H1 (cell line): ENCODE results near the gene SPATA33.
"Not testable (repeated sequence)": the region's sequence is repeated elsewhere in the genome, so short reads cannot be mapped to it uniquely, and the experiment has no call there.

Experiments
- ATF3 ChIP-seq: IDR thresholded peaks from 2 replicates; pipeline ENCODE4 v1.6.1; 2011; ENCODE audit warnings: low read depth, mild to moderate bottlenecking, low read length; ENCODE audit not compliant: insufficient read depth
- CEBPB ChIP-seq: IDR thresholded peaks from 2 replicates; pipeline ENCODE4 v1.6.1; 2012; ENCODE audit warnings: low read depth, low read length
- CHD1 ChIP-seq: IDR thresholded peaks from 2 replicates; pipeline ENCODE4 v1.6.1; 2012; ENCODE audit warnings: low read depth, low read length, improper control_type of control experiment
- CREB1 ChIP-seq: IDR thresholded peaks from 2 replicates; pipeline ENCODE4 v1.6.1; 2012; ENCODE audit warnings: inconsistent platforms
- CTCF ChIP-seq, 3 experiments: IDR thresholded peaks; 1 replicate in 2 of 3; 2 replicates in 1 of 3; pipeline versions ENCODE4 v1.5.1 to v1.6.1; 2011; ENCODE audit warnings: low read length in 3 of 3, mild to moderate bottlenecking in 3 of 3, inconsistent platforms in 2 of 3, low read depth in 1 of 3, moderate library complexity in 1 of 3; ENCODE audit not compliant: insufficient read depth in 1 of 3; ENCODE audit errors: control extremely low read depth in 1 of 3
- EZH2 ChIP-seq: fragments of 200-600 bp; sonication (generic); IDR thresholded peaks from 2 replicates; pipeline ENCODE4 v1.7.1; 2012; ENCODE audit warnings: low read depth, mild to moderate bottlenecking, moderate library complexity, low read length, inconsistent platforms; ENCODE audit not compliant: severe bottlenecking
- KDM1A ChIP-seq: fragments of 200-600, 300-600 bp; sonication (generic); IDR thresholded peaks from 2 replicates; pipeline ENCODE4 v1.7.1; 2016; ENCODE audit warnings: mild to moderate bottlenecking, low read length, borderline replicate concordance
- POLR2A ChIP-seq, 2 experiments: IDR thresholded peaks; 1 replicate in 1 of 2; 2 replicates in 1 of 2; pipeline ENCODE4 v1.6.1; 2011; ENCODE audit warnings: low read depth in 2 of 2, low read length in 2 of 2, mild to moderate bottlenecking in 2 of 2; ENCODE audit errors: control extremely low read depth in 1 of 2
- POLR2AphosphoS5 ChIP-seq: IDR thresholded peaks from 2 replicates; pipeline ENCODE4 v1.6.1; 2011; ENCODE audit warnings: low read depth, low read length
- RNF2 ChIP-seq: fragments of 200-900, 300-1000 bp; sonication (generic); IDR thresholded peaks from 2 replicates; pipeline ENCODE4 v1.7.1; 2016; ENCODE audit warnings: borderline replicate concordance, low read depth, mild to moderate bottlenecking, antibody characterized with exemption, low read length; ENCODE audit not compliant: poor library complexity, severe bottlenecking; ENCODE audit errors: missing control alignments
- RXRA ChIP-seq: IDR thresholded peaks from 2 replicates; pipeline ENCODE4 v1.6.1; 2011; ENCODE audit warnings: low read depth, mild to moderate bottlenecking, low read length, moderate library complexity; ENCODE audit not compliant: insufficient read depth
- TCF12 ChIP-seq: IDR thresholded peaks from 2 replicates; pipeline ENCODE4 v1.6.1; 2011; ENCODE audit warnings: low read depth, mild to moderate bottlenecking, low read length
- YY1 ChIP-seq: IDR thresholded peaks from 2 replicates; pipeline ENCODE4 v1.6.1; 2011; ENCODE audit warnings: low read depth, mild to moderate bottlenecking, low read length
- TF ChIP-seq, protein P1 (sequence below): IDR thresholded peaks from 2 replicates; pipeline ENCODE4 v1.6.1; 2012; ENCODE audit warnings: inconsistent platforms

DNA sequence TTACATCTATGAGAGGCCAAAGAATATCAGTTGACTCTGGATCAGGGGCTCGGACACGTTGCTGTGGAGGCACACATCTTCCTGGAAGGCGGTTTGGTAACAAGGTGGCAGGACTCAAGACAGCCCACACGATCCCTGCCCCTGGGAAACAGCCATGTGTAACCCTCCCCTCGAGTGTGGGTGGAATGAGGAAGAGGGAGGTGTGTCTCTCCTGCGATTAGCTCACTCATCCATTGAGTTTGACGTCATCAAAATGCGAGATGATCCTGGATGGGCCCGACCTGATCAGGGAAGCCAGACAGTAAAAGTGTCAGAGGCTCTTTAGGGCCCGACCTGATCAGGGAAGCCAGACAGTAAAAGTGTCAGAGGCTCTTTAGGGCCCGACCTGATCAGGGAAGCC, 6.6 kb downstream of the SPATA33 start:
- TF ChIP-seq POLR2AphosphoS5; CTCF (IDR thresholded peaks at IDR 0.05; ENCODE audit: control extremely low read depth in 1 of 3, insufficient read depth in 1 of 3, low read depth in 1 of 3, low read length in 3 of 3); ATF3; CREB1; RNF2; EZH2; POLR2A (IDR thresholded peaks at IDR 0.05; ENCODE audit: control extremely low read depth in 1 of 2, low read depth in 2 of 2, low read length in 2 of 2); CEBPB; RXRA; TCF12; KDM1A; YY1; CHD1: not testable (repeated sequence)
- TF ChIP-seq, protein P1, sequence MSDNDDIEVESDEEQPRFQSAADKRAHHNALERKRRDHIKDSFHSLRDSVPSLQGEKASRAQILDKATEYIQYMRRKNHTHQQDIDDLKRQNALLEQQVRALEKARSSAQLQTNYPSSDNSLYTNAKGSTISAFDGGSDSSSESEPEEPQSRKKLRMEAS, result not testable (repeated sequence)
